WTC11 (cell line): ENCODE results near the gene TSNAXIP1.

Experiments used
- CREM ChIP-seq: sonication (generic); formaldehyde crosslinking; IDR thresholded peaks from 2 replicates; pipeline ENCODE4 v1.8.1; 2022; ENCODE audit warnings: mild to moderate bottlenecking, missing genetic modification reagents, moderate library complexity
- ELF4 ChIP-seq: sonication (generic); formaldehyde crosslinking; IDR thresholded peaks from 2 replicates; pipeline ENCODE4 v1.8.1; 2022; ENCODE audit warnings: low read depth, mild to moderate bottlenecking, moderate library complexity, missing genetic modification reagents
- NFYB ChIP-seq: sonication (generic); formaldehyde crosslinking; conservative IDR thresholded peaks from 2 replicates; pipeline ENCODE4 v1.8.0; 2022; ENCODE audit warnings: low read depth, missing genetic modification reagents
- NR3C1 ChIP-seq: sonication (generic); formaldehyde crosslinking; conservative IDR thresholded peaks from 2 replicates; pipeline ENCODE4 v1.8.1; 2023; ENCODE audit warnings: low read depth, mild to moderate bottlenecking, missing genetic modification reagents
- SP1 ChIP-seq: sonication (generic); formaldehyde crosslinking; conservative IDR thresholded peaks from 2 replicates; pipeline ENCODE4 v1.8.1; 2022; ENCODE audit warnings: missing genetic modification reagents
- TF ChIP-seq, protein P1 (sequence below): fragments of 200-600 bp; IDR thresholded peaks from 2 replicates; pipeline ENCODE4 v1.8.0; 2022; ENCODE audit warnings: antibody characterized with exemption
- TF ChIP-seq, protein P2 (sequence below): sonication (generic); formaldehyde crosslinking; IDR thresholded peaks from 2 replicates; pipeline ENCODE4 v1.8.0; 2023; ENCODE audit warnings: missing genetic modification reagents
- TF ChIP-seq, protein P3 (sequence below): sonication (generic); formaldehyde crosslinking; IDR thresholded peaks from 2 replicates; pipeline ENCODE4 v1.8.1; 2023; ENCODE audit warnings: mild to moderate bottlenecking, missing genetic modification reagents, borderline replicate concordance
- TF ChIP-seq, protein P4 (sequence below): sonication (generic); formaldehyde crosslinking; conservative IDR thresholded peaks from 2 replicates; pipeline ENCODE4 v1.8.1; 2022; ENCODE audit warnings: mild to moderate bottlenecking, missing genetic modification reagents
- TF ChIP-seq, protein P5 (sequence below): sonication (generic); formaldehyde crosslinking; IDR thresholded peaks from 2 replicates; pipeline ENCODE4 v1.8.0; 2022; ENCODE audit warnings: missing genetic modification reagents
- TF ChIP-seq, protein P6 (sequence below): fragments of 250-450 bp; sonication (Bioruptor Pico); IDR thresholded peaks from 2 replicates; pipeline ENCODE4 v2.1.2; 2022; ENCODE audit warnings: mild to moderate bottlenecking, moderate library complexity
- TF ChIP-seq, protein P7 (sequence below): sonication (generic); formaldehyde crosslinking; IDR thresholded peaks from 2 replicates; pipeline ENCODE4 v1.8.1; 2022; ENCODE audit warnings: low read depth, missing genetic modification reagents, borderline replicate concordance

DNA sequence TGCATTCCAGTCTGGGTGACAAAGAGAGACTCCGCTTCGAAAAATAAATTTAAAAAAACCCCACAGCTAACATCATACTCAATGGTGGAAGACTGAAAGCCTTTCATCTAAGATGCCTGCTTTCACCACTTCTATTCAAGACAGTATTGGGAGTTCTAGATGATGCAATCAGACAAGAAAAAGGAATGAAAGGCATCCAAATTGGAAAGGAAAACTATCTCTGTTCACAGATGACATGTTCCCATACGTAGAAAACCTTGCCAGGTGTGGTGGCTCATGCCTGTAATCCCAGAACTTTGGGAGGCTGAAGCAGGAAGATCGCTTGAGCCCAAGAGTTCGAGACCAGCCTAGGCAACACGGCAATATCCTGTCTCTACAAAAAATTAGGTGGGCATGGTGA, 31.4 kb upstream of the TSNAXIP1 start:
- TF ChIP-seq, protein P1, sequence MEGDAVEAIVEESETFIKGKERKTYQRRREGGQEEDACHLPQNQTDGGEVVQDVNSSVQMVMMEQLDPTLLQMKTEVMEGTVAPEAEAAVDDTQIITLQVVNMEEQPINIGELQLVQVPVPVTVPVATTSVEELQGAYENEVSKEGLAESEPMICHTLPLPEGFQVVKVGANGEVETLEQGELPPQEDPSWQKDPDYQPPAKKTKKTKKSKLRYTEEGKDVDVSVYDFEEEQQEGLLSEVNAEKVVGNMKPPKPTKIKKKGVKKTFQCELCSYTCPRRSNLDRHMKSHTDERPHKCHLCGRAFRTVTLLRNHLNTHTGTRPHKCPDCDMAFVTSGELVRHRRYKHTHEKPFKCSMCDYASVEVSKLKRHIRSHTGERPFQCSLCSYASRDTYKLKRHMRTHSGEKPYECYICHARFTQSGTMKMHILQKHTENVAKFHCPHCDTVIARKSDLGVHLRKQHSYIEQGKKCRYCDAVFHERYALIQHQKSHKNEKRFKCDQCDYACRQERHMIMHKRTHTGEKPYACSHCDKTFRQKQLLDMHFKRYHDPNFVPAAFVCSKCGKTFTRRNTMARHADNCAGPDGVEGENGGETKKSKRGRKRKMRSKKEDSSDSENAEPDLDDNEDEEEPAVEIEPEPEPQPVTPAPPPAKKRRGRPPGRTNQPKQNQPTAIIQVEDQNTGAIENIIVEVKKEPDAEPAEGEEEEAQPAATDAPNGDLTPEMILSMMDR, result no peak
- no peak for TF ChIP-seq CREM
- TF ChIP-seq, protein P2, sequence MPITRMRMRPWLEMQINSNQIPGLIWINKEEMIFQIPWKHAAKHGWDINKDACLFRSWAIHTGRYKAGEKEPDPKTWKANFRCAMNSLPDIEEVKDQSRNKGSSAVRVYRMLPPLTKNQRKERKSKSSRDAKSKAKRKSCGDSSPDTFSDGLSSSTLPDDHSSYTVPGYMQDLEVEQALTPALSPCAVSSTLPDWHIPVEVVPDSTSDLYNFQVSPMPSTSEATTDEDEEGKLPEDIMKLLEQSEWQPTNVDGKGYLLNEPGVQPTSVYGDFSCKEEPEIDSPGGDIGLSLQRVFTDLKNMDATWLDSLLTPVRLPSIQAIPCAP (CRISPR knock-in tag), result no peak
- no peak for TF ChIP-seq NR3C1 (CRISPR knock-in tag)
- TF ChIP-seq NFYB (CRISPR knock-in tag), result no peak
- TF ChIP-seq, protein P3, sequence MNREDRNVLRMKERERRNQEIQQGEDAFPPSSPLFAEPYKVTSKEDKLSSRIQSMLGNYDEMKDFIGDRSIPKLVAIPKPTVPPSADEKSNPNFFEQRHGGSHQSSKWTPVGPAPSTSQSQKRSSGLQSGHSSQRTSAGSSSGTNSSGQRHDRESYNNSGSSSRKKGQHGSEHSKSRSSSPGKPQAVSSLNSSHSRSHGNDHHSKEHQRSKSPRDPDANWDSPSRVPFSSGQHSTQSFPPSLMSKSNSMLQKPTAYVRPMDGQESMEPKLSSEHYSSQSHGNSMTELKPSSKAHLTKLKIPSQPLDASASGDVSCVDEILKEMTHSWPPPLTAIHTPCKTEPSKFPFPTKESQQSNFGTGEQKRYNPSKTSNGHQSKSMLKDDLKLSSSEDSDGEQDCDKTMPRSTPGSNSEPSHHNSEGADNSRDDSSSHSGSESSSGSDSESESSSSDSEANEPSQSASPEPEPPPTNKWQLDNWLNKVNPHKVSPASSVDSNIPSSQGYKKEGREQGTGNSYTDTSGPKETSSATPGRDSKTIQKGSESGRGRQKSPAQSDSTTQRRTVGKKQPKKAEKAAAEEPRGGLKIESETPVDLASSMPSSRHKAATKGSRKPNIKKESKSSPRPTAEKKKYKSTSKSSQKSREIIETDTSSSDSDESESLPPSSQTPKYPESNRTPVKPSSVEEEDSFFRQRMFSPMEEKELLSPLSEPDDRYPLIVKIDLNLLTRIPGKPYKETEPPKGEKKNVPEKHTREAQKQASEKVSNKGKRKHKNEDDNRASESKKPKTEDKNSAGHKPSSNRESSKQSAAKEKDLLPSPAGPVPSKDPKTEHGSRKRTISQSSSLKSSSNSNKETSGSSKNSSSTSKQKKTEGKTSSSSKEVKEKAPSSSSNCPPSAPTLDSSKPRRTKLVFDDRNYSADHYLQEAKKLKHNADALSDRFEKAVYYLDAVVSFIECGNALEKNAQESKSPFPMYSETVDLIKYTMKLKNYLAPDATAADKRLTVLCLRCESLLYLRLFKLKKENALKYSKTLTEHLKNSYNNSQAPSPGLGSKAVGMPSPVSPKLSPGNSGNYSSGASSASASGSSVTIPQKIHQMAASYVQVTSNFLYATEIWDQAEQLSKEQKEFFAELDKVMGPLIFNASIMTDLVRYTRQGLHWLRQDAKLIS (CRISPR knock-in tag), result no peak
- TF ChIP-seq, protein P4, sequence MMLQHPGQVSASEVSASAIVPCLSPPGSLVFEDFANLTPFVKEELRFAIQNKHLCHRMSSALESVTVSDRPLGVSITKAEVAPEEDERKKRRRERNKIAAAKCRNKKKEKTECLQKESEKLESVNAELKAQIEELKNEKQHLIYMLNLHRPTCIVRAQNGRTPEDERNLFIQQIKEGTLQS, result no peak
- TF ChIP-seq, protein P5, sequence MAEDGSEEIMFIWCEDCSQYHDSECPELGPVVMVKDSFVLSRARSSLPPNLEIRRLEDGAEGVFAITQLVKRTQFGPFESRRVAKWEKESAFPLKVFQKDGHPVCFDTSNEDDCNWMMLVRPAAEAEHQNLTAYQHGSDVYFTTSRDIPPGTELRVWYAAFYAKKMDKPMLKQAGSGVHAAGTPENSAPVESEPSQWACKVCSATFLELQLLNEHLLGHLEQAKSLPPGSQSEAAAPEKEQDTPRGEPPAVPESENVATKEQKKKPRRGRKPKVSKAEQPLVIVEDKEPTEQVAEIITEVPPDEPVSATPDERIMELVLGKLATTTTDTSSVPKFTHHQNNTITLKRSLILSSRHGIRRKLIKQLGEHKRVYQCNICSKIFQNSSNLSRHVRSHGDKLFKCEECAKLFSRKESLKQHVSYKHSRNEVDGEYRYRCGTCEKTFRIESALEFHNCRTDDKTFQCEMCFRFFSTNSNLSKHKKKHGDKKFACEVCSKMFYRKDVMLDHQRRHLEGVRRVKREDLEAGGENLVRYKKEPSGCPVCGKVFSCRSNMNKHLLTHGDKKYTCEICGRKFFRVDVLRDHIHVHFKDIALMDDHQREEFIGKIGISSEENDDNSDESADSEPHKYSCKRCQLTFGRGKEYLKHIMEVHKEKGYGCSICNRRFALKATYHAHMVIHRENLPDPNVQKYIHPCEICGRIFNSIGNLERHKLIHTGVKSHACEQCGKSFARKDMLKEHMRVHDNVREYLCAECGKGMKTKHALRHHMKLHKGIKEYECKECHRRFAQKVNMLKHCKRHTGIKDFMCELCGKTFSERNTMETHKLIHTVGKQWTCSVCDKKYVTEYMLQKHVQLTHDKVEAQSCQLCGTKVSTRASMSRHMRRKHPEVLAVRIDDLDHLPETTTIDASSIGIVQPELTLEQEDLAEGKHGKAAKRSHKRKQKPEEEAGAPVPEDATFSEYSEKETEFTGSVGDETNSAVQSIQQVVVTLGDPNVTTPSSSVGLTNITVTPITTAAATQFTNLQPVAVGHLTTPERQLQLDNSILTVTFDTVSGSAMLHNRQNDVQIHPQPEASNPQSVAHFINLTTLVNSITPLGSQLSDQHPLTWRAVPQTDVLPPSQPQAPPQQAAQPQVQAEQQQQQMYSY (CRISPR knock-in tag), result no peak
- TF ChIP-seq, protein P6, sequence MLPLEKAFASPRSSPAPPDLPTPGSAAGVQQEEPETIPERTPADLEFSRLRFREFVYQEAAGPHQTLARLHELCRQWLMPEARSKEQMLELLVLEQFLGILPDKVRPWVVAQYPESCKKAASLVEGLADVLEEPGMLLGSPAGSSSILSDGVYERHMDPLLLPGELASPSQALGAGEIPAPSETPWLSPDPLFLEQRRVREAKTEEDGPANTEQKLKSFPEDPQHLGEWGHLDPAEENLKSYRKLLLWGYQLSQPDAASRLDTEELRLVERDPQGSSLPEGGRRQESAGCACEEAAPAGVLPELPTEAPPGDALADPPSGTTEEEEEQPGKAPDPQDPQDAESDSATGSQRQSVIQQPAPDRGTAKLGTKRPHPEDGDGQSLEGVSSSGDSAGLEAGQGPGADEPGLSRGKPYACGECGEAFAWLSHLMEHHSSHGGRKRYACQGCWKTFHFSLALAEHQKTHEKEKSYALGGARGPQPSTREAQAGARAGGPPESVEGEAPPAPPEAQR (CRISPR knock-in tag), result no peak
- no peak for TF ChIP-seq SP1
- TF ChIP-seq, protein P7, sequence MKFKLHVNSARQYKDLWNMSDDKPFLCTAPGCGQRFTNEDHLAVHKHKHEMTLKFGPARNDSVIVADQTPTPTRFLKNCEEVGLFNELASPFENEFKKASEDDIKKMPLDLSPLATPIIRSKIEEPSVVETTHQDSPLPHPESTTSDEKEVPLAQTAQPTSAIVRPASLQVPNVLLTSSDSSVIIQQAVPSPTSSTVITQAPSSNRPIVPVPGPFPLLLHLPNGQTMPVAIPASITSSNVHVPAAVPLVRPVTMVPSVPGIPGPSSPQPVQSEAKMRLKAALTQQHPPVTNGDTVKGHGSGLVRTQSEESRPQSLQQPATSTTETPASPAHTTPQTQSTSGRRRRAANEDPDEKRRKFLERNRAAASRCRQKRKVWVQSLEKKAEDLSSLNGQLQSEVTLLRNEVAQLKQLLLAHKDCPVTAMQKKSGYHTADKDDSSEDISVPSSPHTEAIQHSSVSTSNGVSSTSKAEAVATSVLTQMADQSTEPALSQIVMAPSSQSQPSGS (CRISPR knock-in tag), result no peak
- no peak for TF ChIP-seq ELF4 (CRISPR knock-in tag)
